H1 (cell line): ENCODE measurements around the gene GATA5. TPM values are rescaled to one million over a fixed set of nuclear protein-coding genes. Genes with fewer than 3 reads are reported as not detected.

Experiments used
- CTCF ChIA-PET: fragments of 300-600 bp; sonication (Branson Sonifier 250); formaldehyde crosslinking; loops from one replicate; lab custom pipeline; 2021; ENCODE audit not compliant: partially characterized antibody; lab: Charles Lee
- POLR2A ChIA-PET: fragments of 300-600 bp; sonication (Branson Sonifier 250); formaldehyde crosslinking; loops from one replicate; lab custom pipeline; 2021; ENCODE audit warnings: inconsistent platforms; ENCODE audit not compliant: partially characterized antibody; lab: Charles Lee
- DNase-seq, 2 experiments: peaks; one replicate each; pipeline versions ENCODE4 v3.0.0 to v3.0.0-alpha.2; 2010 to 2022; ENCODE audit warnings: low spot score in 2 of 2, low read depth in 1 of 2, mixed read lengths in 1 of 2
- FAIRE-seq: peaks from 2 replicates; lab custom pipeline; 2011; peaks lifted over from hg19 to GRCh38; lab: Jason Lieb, UNC
- H2AFZ ChIP-seq: 2 replicates; pipeline ENCODE4 v1.8.1; 2012; ENCODE audit warnings: low read length, inconsistent platforms
- H2AK5ac ChIP-seq: 2 replicates; pipeline ENCODE4 v1.6.1; 2013; ENCODE audit warnings: low read depth, low read length
- H2BK120ac ChIP-seq: replicated peaks from 2 replicates; pipeline ENCODE3; 2013; ENCODE audit warnings: low read depth, low read length, inconsistent platforms
- H2BK12ac ChIP-seq: 2 replicates; pipeline ENCODE4 v1.6.1; 2013; ENCODE audit warnings: low read depth, low read length
- H2BK15ac ChIP-seq: 2 replicates; pipeline ENCODE4 v1.6.1; 2013; ENCODE audit warnings: low read length
- H2BK20ac ChIP-seq: 2 replicates; pipeline ENCODE4 v1.6.1; 2013; ENCODE audit warnings: low read length
- H2BK5ac ChIP-seq: 2 replicates; pipeline ENCODE4 v1.6.1; 2013; ENCODE audit warnings: low read depth, low read length
- H3K14ac ChIP-seq: 2 replicates; pipeline ENCODE4 v1.6.1; 2013; ENCODE audit warnings: inconsistent platforms; ENCODE audit not compliant: insufficient read length
- H3K18ac ChIP-seq: 2 replicates; pipeline ENCODE4 v1.6.1; 2013; ENCODE audit warnings: low read length; ENCODE audit errors: extremely low read depth
- H3K23ac ChIP-seq: 2 replicates; pipeline ENCODE4 v1.6.1; 2013; ENCODE audit warnings: inconsistent platforms; ENCODE audit not compliant: insufficient read length
- H3K23me2 ChIP-seq: 2 replicates; pipeline ENCODE4 v1.6.1; 2013; ENCODE audit warnings: low read depth, low read length
- H3K27ac ChIP-seq: 2 replicates; pipeline ENCODE4 v1.6.1; 2011; ENCODE audit warnings: low read depth, low read length, inconsistent platforms
- H3K27me3 ChIP-seq, 4 experiments: replicated peaks in 1 of 4; 1 replicate in 1 of 4; 2 replicates in 3 of 4; pipeline versions ENCODE4 v1.6.1 to v1.8.1; 2011 to 2013; ENCODE audit warnings: low read length in 3 of 4, mild to moderate bottlenecking in 3 of 4, inconsistent platforms in 2 of 4, mixed read lengths in 2 of 4, moderate library complexity in 1 of 4; ENCODE audit not compliant: control insufficient read depth in 3 of 4, insufficient read depth in 3 of 4; ENCODE audit errors: extremely low read depth in 1 of 4
- H3K36me3 ChIP-seq, 4 experiments: 2 replicates each; pipeline versions ENCODE4 v1.6.1 to v1.8.1; 2011 to 2013; ENCODE audit warnings: mild to moderate bottlenecking in 4 of 4, low read length in 3 of 4, moderate library complexity in 2 of 4, control low read depth in 1 of 4, inconsistent platforms in 1 of 4; ENCODE audit not compliant: insufficient read depth in 4 of 4, control insufficient read depth in 2 of 4
- H3K4ac ChIP-seq: replicated peaks from 2 replicates; pipeline ENCODE3; 2013; ENCODE audit warnings: low read length, low read depth, mixed read lengths, inconsistent platforms; ENCODE audit not compliant: insufficient read length
- H3K4me1 ChIP-seq, 4 experiments: replicated peaks in 1 of 4; 1 replicate in 1 of 4; 2 replicates in 3 of 4; pipeline versions ENCODE4 v1.6.1 to v1.8.1; 2011 to 2013; ENCODE audit warnings: low read length in 3 of 4, inconsistent platforms in 2 of 4, mixed read lengths in 1 of 4; ENCODE audit not compliant: insufficient read depth in 4 of 4, control insufficient read depth in 3 of 4
- H3K4me2 ChIP-seq, 2 experiments: 2 replicates each; pipeline versions ENCODE4 v1.6.1 to v1.8.1; 2011 to 2013; ENCODE audit warnings: low read depth in 2 of 2, low read length in 2 of 2, control low read depth in 1 of 2, inconsistent platforms in 1 of 2, mild to moderate bottlenecking in 1 of 2; ENCODE audit not compliant: insufficient read depth in 1 of 2
- H3K4me3 ChIP-seq, 4 experiments: fragments of 200-600, 300-600 bp in 1 of 4; sonication (generic), shearing (Covaris generic), sonication (Bioruptor Twin) in 1 of 4; 2 replicates each; pipeline versions ENCODE4 v1.5.1 to v1.8.1; 2011 to 2016; ENCODE audit warnings: low read length in 4 of 4, low read depth in 3 of 4, control low read depth in 2 of 4, inconsistent platforms in 2 of 4, mild to moderate bottlenecking in 2 of 4, mixed read lengths in 1 of 4, moderate library complexity in 1 of 4; ENCODE audit not compliant: insufficient read depth in 2 of 4; ENCODE audit errors: extremely low read depth in 1 of 4
- H3K56ac ChIP-seq: replicated peaks from 2 replicates; pipeline ENCODE3; 2013; ENCODE audit warnings: low read depth, mild to moderate bottlenecking, mixed read lengths, low read length, inconsistent platforms; ENCODE audit not compliant: insufficient read length
- H3K79me1 ChIP-seq: 2 replicates; pipeline ENCODE4 v1.6.1; 2013; ENCODE audit warnings: low read depth, low read length, control low read depth
- H3K79me2 ChIP-seq, 2 experiments: 2 replicates each; pipeline versions ENCODE4 v1.6.1 to v1.8.1; 2012 to 2013; ENCODE audit warnings: low read length in 2 of 2, mild to moderate bottlenecking in 2 of 2, inconsistent platforms in 1 of 2; ENCODE audit not compliant: insufficient read depth in 2 of 2, control insufficient read depth in 1 of 2
- H3K9ac ChIP-seq, 4 experiments: replicated peaks in 1 of 4; 1 replicate in 1 of 4; 2 replicates in 3 of 4; pipeline versions ENCODE4 v1.6.1 to v1.8.1; 2011 to 2013; ENCODE audit warnings: low read depth in 3 of 4, low read length in 3 of 4, control low read depth in 2 of 4, mild to moderate bottlenecking in 2 of 4, moderate library complexity in 2 of 4, inconsistent platforms in 1 of 4; ENCODE audit errors: extremely low read depth in 1 of 4
- H3K9me3 ChIP-seq, 2 experiments: 2 replicates each; pipeline versions ENCODE4 v1.6.1 to v1.8.1; 2012 to 2013; ENCODE audit warnings: mild to moderate bottlenecking in 2 of 2, moderate library complexity in 2 of 2, control low read depth in 1 of 2, inconsistent platforms in 1 of 2, low read depth in 1 of 2, low read length in 1 of 2, mixed read lengths in 1 of 2; ENCODE audit not compliant: insufficient read depth in 2 of 2
- H4K20me1 ChIP-seq, 2 experiments: replicated peaks in 1 of 2; 2 replicates each; pipeline versions ENCODE3 to v1.8.1; 2011 to 2013; ENCODE audit warnings: inconsistent platforms in 2 of 2, low read length in 2 of 2, mild to moderate bottlenecking in 1 of 2; ENCODE audit not compliant: insufficient read depth in 2 of 2, control insufficient read depth in 1 of 2
- H4K5ac ChIP-seq: 2 replicates; pipeline ENCODE4 v1.6.1; 2013; ENCODE audit warnings: low read length, low read depth, mixed read lengths, inconsistent platforms; ENCODE audit not compliant: insufficient read length
- H4K8ac ChIP-seq: 2 replicates; pipeline ENCODE4 v1.8.0; 2013; ENCODE audit warnings: mild to moderate bottlenecking, moderate library complexity, low read length, inconsistent platforms; ENCODE audit not compliant: insufficient read depth; ENCODE audit errors: extremely low read depth
- H4K91ac ChIP-seq: replicated peaks from 2 replicates; pipeline ENCODE3; 2013; ENCODE audit warnings: low read length, mixed read lengths, inconsistent platforms; ENCODE audit not compliant: insufficient read length
- CHD1 ChIP-seq: IDR thresholded peaks from 2 replicates; pipeline ENCODE4 v1.6.1; 2012; ENCODE audit warnings: low read depth, low read length, improper control_type of control experiment
- CREB1 ChIP-seq: IDR thresholded peaks from 2 replicates; pipeline ENCODE4 v1.6.1; 2012; ENCODE audit warnings: inconsistent platforms
- CTBP2 ChIP-seq: IDR thresholded peaks from 2 replicates; pipeline ENCODE4 v1.7.0; 2011; ENCODE audit warnings: borderline replicate concordance, mild to moderate bottlenecking, moderate library complexity, mixed read lengths, low read length; ENCODE audit not compliant: insufficient read depth, insufficient read length
- EGR1 ChIP-seq: IDR thresholded peaks from 2 replicates; pipeline ENCODE4 v1.6.1; 2011; ENCODE audit warnings: low read depth, low read length, borderline replicate concordance
- GABPA ChIP-seq: IDR thresholded peaks from 2 replicates; pipeline ENCODE4 v1.6.1; 2011; ENCODE audit warnings: mild to moderate bottlenecking, low read length, moderate library complexity, borderline replicate concordance; ENCODE audit not compliant: insufficient read depth
- KDM4A ChIP-seq: IDR thresholded peaks from one replicate; pipeline ENCODE4 v1.7.1; 2012; ENCODE audit warnings: low read depth, mild to moderate bottlenecking, moderate library complexity, low read length, inconsistent platforms; ENCODE audit not compliant: severe bottlenecking
- MAFK ChIP-seq: IDR thresholded peaks from 2 replicates; pipeline ENCODE4 v1.6.1; 2012; ENCODE audit warnings: low read depth, mild to moderate bottlenecking, improper control_type of control experiment, low read length
- POLR2A ChIP-seq, 2 experiments: IDR thresholded peaks; 1 replicate in 1 of 2; 2 replicates in 1 of 2; pipeline ENCODE4 v1.6.1; 2011; ENCODE audit warnings: low read depth in 2 of 2, low read length in 2 of 2, mild to moderate bottlenecking in 2 of 2; ENCODE audit errors: control extremely low read depth in 1 of 2
- SP2 ChIP-seq: IDR thresholded peaks from 2 replicates; pipeline ENCODE4 v1.6.1; 2012; ENCODE audit warnings: mild to moderate bottlenecking, low read length, inconsistent platforms
- TCF12 ChIP-seq: IDR thresholded peaks from 2 replicates; pipeline ENCODE4 v1.6.1; 2011; ENCODE audit warnings: low read depth, mild to moderate bottlenecking, low read length
- WGBS, 2 experiments: shearing (Covaris generic) in 1 of 2; methylation state at CpG; one replicate each; pipeline versions ENCODE4 v1.1.6 to v1.1.7; 2013 to 2015; ENCODE audit warnings: low lambda C conversion rate in 2 of 2, mixed read lengths in 2 of 2, inconsistent platforms in 1 of 2, low coverage in 1 of 2, missing lambda C conversion rate in 1 of 2; ENCODE audit not compliant: insufficient replicate concordance in 2 of 2, insufficient coverage in 1 of 2, insufficient read length in 1 of 2; ENCODE audit errors: extremely low coverage in 1 of 2, missing lambda C conversion rate in 1 of 2; 5-methylcytosine and 5-hydroxymethylcytosine counted together
- polyA plus RNA-seq, 7 experiments: library from polyadenylated mRNA; depleted of rRNA in 3 of 7; stranded (reverse) in 5 of 7; unstranded in 2 of 7; fragments of >200 nt in 5 of 7; fragments of 200-250 nt in 2 of 7; gene quantifications; 1 replicate in 5 of 7; 2 replicates in 1 of 7; 4 replicates in 1 of 7; pipeline versions ENCODE4 v1.2.1 to v1.2.3, GENCODE V29; 2011 to 2013; ENCODE audit warnings: missing spikeins in 2 of 7, mixed read lengths in 2 of 7
- total RNA-seq: library from RNA; stranded (reverse); fragmentation: NEBNext Ultra II Directional; extraction: Animal tissue kit (Norgen Biotek cat#: 25700); gene quantifications from 2 replicates; pipeline ENCODE4 v1.2.1, GENCODE V29; 2021

The GATA5 gene
- total and polyA plus RNA-seq, 2 of the 8 experiments (the other 6 are each of a cell fraction or from before 2014, with no cell fraction given) = 0.08 to 0.11 TPM

- Histone ChIP-seq H4K20me1 (no peaks in the 10 kb centered on the region), H3K36me3 (no peaks in the 10 kb centered on the region), H3K79me1 (no peaks in the 10 kb centered on the region), H4K91ac (no peak overlapping the region), H3K14ac (no peak overlapping the region), H2BK12ac (no peak overlapping the region), H3K4me3 (no peak overlapping the region), H3K9ac (no peak overlapping the region), H2AK5ac (no peak overlapping the region), H2BK15ac (no peak overlapping the region), H2BK20ac (no peak overlapping the region), H3K9me3 (no peaks in the 10 kb centered on the region; a peak in 1 of 4 replicates), H2BK5ac (no peak overlapping the region), H3K27ac (no peak overlapping the region), H3K4ac (no peak overlapping the region), H4K8ac (no peak overlapping the region), H3K4me1 (peaks cover 0 to 10% (median 3%) of the 10 kb centered on the region in 4 experiments; a peak in 3 of 7 replicates), H3K4me2 (no peak overlapping the region), H3K79me2 (no peaks in the 10 kb centered on the region), H2AFZ (no peak overlapping the region), H2BK120ac (no peak overlapping the region), H3K23me2 (peaks cover 2% of the 10 kb centered on the region; the same call in 1 of the 2 replicates), H3K23ac (no peak overlapping the region), H3K27me3 (no peaks in the 10 kb centered on the region; a peak in 2 of 7 replicates), H4K5ac (no peak overlapping the region), H3K56ac (no peak overlapping the region), H3K18ac (no peak overlapping the region)
- ChIA-PET POLR2A (interaction anchor here (1.3 kb wide), 2 partner anchors 11 to 48 kb away, joined by 3 to 6 read pairs; no protein-coding TSS in a partner anchor), CTCF (interaction anchor here (0.8 to 8.3 kb wide), 10 partner anchors 14 to 156 kb away, joined by 3 to 68 read pairs (median 5); no protein-coding TSS in a partner anchor)
- FAIRE-seq (no peak), DNase-seq (no peak)
- TF ChIP-seq SP2 (no peak), KDM4A (no peak), CTBP2 (no peak), CHD1 (no peak), GABPA (no peak), CREB1 (no peak), TCF12 (no peak), MAFK (no peak), EGR1 (no peak), POLR2A (IDR thresholded peaks at IDR 0.05; ENCODE audit: control extremely low read depth in 1 of 2, low read depth in 2 of 2, low read length in 2 of 2) (no peak)
- 98% methylated on average over 10 of the region's 10 CpGs; no CpG with 5 or more reads in 1 of the 2 experiments for WGBS, 2 experiments
Observed at GRCh38 chr20:62493886-62494285, 18.1 kb upstream of the GATA5 start.
